GM13976 (cell line): ENCODE results near the gene OFD1.

Experiments
- DNase-seq: peaks from one replicate; pipeline ENCODE4 v3.0.0; 2012; ENCODE audit warnings: low spot score
- in situ Hi-C: fragments of 300-500 bp; cut with MboI; formaldehyde crosslinking; loops from one replicate; pipeline ENCODE4 v1.12.0; 2022; ENCODE audit warnings: low sequenced_read_pairs, mixed read lengths, inconsistent platforms; ENCODE audit not compliant: unreplicated experiment
- TF ChIP-seq, protein P1 (sequence below): IDR thresholded peaks from 2 replicates; pipeline ENCODE4 v1.5.1; 2012; ENCODE audit warnings: borderline replicate concordance, mild to moderate bottlenecking; ENCODE audit not compliant: insufficient read depth; ENCODE audit errors: extremely low read depth, missing control alignments, control extremely low read depth

OFD1 gene

DNA sequence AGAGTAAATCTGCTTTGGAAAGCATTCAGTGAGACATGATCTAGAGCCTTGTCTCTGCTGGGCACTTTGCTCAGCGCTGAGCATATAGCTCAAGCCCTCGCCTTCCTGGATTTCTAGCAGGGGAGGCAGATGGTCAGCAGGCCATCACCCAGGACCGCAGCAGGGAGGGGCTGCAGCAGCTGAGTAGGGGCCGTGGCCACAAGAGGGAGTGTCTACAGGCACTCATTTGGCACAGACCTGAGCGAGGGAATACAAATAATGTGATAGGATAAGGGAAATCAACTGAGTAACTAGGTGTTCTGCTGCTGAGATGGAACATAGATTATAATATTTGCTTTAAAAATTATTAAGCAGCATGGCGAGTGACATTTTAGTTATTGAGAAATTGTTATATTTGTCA lies 30.2 kb downstream of the OFD1 start:
- in situ Hi-C loops: no loop called here
- TF ChIP-seq, protein P1, sequence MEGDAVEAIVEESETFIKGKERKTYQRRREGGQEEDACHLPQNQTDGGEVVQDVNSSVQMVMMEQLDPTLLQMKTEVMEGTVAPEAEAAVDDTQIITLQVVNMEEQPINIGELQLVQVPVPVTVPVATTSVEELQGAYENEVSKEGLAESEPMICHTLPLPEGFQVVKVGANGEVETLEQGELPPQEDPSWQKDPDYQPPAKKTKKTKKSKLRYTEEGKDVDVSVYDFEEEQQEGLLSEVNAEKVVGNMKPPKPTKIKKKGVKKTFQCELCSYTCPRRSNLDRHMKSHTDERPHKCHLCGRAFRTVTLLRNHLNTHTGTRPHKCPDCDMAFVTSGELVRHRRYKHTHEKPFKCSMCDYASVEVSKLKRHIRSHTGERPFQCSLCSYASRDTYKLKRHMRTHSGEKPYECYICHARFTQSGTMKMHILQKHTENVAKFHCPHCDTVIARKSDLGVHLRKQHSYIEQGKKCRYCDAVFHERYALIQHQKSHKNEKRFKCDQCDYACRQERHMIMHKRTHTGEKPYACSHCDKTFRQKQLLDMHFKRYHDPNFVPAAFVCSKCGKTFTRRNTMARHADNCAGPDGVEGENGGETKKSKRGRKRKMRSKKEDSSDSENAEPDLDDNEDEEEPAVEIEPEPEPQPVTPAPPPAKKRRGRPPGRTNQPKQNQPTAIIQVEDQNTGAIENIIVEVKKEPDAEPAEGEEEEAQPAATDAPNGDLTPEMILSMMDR: no peak
- DNase-seq: no peak

DNA sequence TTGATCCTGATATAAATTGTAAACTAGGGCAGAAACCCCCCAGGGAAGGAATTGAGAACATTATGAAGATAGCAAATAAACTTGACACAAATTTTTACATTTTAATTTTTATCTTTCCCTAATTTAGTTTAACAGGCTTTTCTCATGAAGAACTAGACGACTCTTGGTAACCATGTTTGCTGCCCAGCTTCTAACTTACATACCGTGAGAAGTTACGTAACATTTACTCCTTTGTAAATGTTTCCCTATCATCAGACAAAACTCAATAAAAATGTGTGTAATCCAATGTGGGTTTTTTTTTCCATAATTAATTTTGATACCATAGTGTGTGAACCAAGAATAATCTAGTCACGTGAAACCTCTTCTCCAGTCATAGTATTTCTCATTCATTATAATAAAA lies 34.4 kb downstream of the OFD1 start:
- TF ChIP-seq, protein P1: no peak
- in situ Hi-C loops: no loop called here
- DNase-seq: no peak

DNA sequence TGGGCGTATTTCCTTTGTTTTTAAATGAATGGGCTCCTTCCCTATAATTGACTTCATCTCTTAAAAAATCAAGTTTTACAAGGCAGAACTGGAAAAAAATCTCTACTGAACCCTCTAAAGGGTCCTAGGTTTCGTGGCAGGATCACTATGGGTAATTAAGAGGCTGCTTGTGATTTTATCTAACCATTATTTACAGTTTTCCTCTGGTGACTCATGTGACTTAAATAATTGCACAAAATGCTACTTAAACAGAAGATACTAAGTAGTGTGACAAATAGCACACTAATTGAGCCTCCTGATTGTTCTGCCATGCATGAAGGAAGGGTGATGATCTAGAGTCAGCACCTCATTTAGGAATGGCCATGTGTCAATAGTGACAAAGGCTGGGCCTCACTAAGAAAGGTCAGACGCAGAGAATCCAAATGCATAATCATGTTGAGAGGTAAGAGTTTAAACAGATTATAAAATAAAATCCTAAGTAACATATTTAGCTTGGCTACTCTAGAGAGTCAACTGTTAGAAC lies 35.5 kb downstream of the OFD1 start:
- in situ Hi-C loops: no loop called here

DNA sequence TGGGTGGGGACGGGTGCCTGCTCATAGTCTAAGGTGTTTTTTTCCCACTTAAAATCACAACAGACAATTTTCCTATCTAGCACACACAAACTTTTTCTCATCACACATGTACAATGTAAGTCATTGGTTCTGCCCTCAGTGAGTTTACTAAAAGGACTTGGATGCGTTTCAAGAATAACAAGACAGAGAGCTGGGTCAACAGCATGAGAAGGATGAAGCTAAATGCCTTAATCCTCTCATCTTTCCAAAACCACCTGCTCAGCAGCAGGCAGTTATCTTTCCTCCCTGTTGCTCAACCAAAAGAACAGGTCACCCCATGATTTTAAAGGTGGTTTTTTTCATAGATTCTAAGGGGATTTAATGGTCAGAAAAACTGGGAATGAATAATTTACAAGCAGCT lies 40.1 kb downstream of the OFD1 start:
- DNase-seq: no peak
- TF ChIP-seq, protein P1: no peak
- in situ Hi-C loops: no loop called here

More for the DNA sequence above, 35.5 kb downstream of the OFD1 start:
- TF ChIP-seq, protein P1: no peak
- no peak for DNase-seq

DNA sequence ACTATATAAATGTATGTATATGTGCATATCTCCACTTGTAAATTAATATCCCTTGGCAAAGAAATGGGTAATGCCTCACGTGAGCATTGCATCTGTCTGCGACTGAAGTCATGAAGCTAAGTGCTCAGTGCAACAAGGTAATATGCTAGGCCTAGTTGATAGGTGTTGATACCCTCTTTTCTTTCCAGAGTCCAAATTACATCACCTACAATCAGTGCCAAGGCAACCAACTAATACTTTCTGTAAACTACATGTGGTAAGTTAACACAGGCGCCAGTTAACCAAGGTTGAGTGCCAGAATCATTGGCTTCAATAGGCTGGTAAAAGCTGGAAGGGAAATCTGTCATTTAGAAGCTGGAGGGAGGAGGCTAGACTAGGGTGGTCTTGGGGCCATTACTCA lies 41.3 kb downstream of the OFD1 start:
- in situ Hi-C loops: no loop called here
- TF ChIP-seq, protein P1: no peak
- no peak for DNase-seq

DNA sequence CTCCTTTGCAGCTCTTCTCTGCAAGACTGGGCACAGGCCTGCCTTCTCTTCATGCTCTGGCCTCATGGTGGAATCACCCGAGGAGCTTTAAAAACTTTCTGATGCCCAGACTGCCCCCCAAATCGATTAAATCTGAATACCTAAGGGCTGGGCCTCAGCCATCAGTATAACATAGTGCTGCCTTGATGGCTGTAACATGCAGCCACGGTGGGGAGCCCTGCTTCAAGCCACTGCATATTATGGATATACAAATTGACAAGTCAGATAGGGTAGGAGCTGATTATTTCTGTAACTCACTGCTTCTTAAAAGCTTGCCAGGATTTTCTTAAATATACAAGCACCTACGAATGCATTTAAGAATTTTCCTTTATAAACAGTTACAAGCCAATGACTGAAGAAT lies 41.8 kb downstream of the OFD1 start:
- DNase-seq: no peak

More for the DNA sequence above, 41.8 kb downstream of the OFD1 start:
- TF ChIP-seq, protein P1: no peak
- in situ Hi-C loops: no loop called here
